WTC11 (cell line): ENCODE measurements around the gene CSKMT. TPM values are rescaled to one million over a fixed set of nuclear protein-coding genes. Genes with fewer than 3 reads are reported as not detected.

ENCODE experiments used
- ATAC-seq: fragments of 200-7000 bp; cut with Tn5 transposase; 2 replicates; pipeline ENCODE4 v1.10.0; 2021; ENCODE audit warnings: mild to moderate bottlenecking, moderate library complexity
- CTCF ChIA-PET: fragments of 300-600 bp; sonication (Branson Sonifier 250); formaldehyde crosslinking; loops from one replicate; lab custom pipeline; 2021; ENCODE audit warnings: antibody characterized with exemption; lab: Charles Lee
- POLR2A ChIA-PET: fragments of 350-600 bp; sonication (Branson Sonifier 250); formaldehyde crosslinking; loops from one replicate; lab custom pipeline; 2021; ENCODE audit warnings: antibody characterized with exemption; lab: Charles Lee
- DNase-seq: peaks from one replicate; pipeline ENCODE4 v3.0.0; 2021; ENCODE audit warnings: low spot score
- H3K27ac Mint-ChIP-seq: 2 replicates; pipeline ENCODE4 v1.8.0; 2021; ENCODE audit warnings: mixed read lengths
- H3K27me3 Mint-ChIP-seq: 2 replicates; pipeline ENCODE4 v1.8.0; 2021; ENCODE audit warnings: low read depth, mild to moderate bottlenecking, moderate library complexity, mixed read lengths
- H3K36me3 Mint-ChIP-seq: 2 replicates; pipeline ENCODE4 v1.8.0; 2021; ENCODE audit warnings: mixed read lengths
- H3K4me1 Mint-ChIP-seq: 2 replicates; pipeline ENCODE4 v1.8.0; 2022; ENCODE audit warnings: mixed read lengths
- H3K4me3 Mint-ChIP-seq: 2 replicates; pipeline ENCODE4 v1.8.0; 2021; ENCODE audit warnings: mild to moderate bottlenecking, moderate library complexity, mixed read lengths
- H3K9me3 Mint-ChIP-seq: 2 replicates; pipeline ENCODE4 v1.8.0; 2021; ENCODE audit warnings: mixed read lengths
- CREB1 ChIP-seq: sonication (generic); formaldehyde crosslinking; IDR thresholded peaks from 2 replicates; pipeline ENCODE4 v1.8.0; 2023; ENCODE audit warnings: mild to moderate bottlenecking, missing genetic modification reagents
- CTCF ChIP-seq: fragments of 200-600 bp; IDR thresholded peaks from 2 replicates; pipeline ENCODE4 v1.8.0; 2022; ENCODE audit warnings: antibody characterized with exemption
- ELF4 ChIP-seq: sonication (generic); formaldehyde crosslinking; IDR thresholded peaks from 2 replicates; pipeline ENCODE4 v1.8.1; 2022; ENCODE audit warnings: low read depth, mild to moderate bottlenecking, moderate library complexity, missing genetic modification reagents
- EMX1 ChIP-seq: fragments of 250-450 bp; sonication (Bioruptor Pico); IDR thresholded peaks from 2 replicates; pipeline ENCODE4 v1.8.0; 2021; ENCODE audit warnings: mild to moderate bottlenecking
- ERG ChIP-seq: fragments of 250-450 bp; sonication (Bioruptor Pico); IDR thresholded peaks from 2 replicates; pipeline ENCODE4 v1.8.0; 2021; ENCODE audit warnings: mild to moderate bottlenecking
- FOXK1 ChIP-seq: sonication (generic); formaldehyde crosslinking; IDR thresholded peaks from 2 replicates; pipeline ENCODE4 v1.8.0; 2022; ENCODE audit warnings: mild to moderate bottlenecking, moderate library complexity, missing genetic modification reagents
- FOXP4 ChIP-seq: sonication (generic); formaldehyde crosslinking; IDR thresholded peaks from 2 replicates; pipeline ENCODE4 v1.8.0; 2022; ENCODE audit warnings: mild to moderate bottlenecking, missing genetic modification reagents
- IRF1 ChIP-seq: sonication (generic); formaldehyde crosslinking; IDR thresholded peaks from 2 replicates; pipeline ENCODE4 v1.8.0; 2023; ENCODE audit warnings: missing genetic modification reagents
- MAX ChIP-seq: sonication (generic); formaldehyde crosslinking; IDR thresholded peaks from 2 replicates; pipeline ENCODE4 v1.8.0; 2022; ENCODE audit warnings: mild to moderate bottlenecking, missing genetic modification reagents
- MLX ChIP-seq: sonication (generic); formaldehyde crosslinking; IDR thresholded peaks from 2 replicates; pipeline ENCODE4 v1.8.1; 2023; ENCODE audit warnings: mild to moderate bottlenecking, missing genetic modification reagents, moderate library complexity
- MXD4 ChIP-seq: fragments of 250-450 bp; sonication (Bioruptor Pico); IDR thresholded peaks from 2 replicates; pipeline ENCODE4 v1.8.0; 2021; ENCODE audit warnings: mild to moderate bottlenecking, moderate library complexity, borderline replicate concordance
- NFE2L1 ChIP-seq: sonication (generic); formaldehyde crosslinking; IDR thresholded peaks from 2 replicates; pipeline ENCODE4 v1.8.1; 2023; ENCODE audit warnings: missing genetic modification reagents
- PREB ChIP-seq: sonication (generic); formaldehyde crosslinking; IDR thresholded peaks from 2 replicates; pipeline ENCODE4 v1.8.1; 2022; ENCODE audit warnings: mild to moderate bottlenecking, missing genetic modification reagents, moderate library complexity, borderline replicate concordance
- RELA ChIP-seq: sonication (generic); formaldehyde crosslinking; IDR thresholded peaks from 2 replicates; pipeline ENCODE4 v1.8.1; 2022; ENCODE audit warnings: missing genetic modification reagents, mild to moderate bottlenecking, borderline replicate concordance
- SMAD3 ChIP-seq: sonication (generic); formaldehyde crosslinking; IDR thresholded peaks from 2 replicates; pipeline ENCODE4 v1.8.0; 2022; ENCODE audit warnings: missing genetic modification reagents, mild to moderate bottlenecking, borderline replicate concordance
- SMAD4 ChIP-seq: sonication (generic); formaldehyde crosslinking; IDR thresholded peaks from 2 replicates; pipeline ENCODE4 v1.8.0; 2022; ENCODE audit warnings: mild to moderate bottlenecking, missing genetic modification reagents
- TEAD1 ChIP-seq: sonication (generic); formaldehyde crosslinking; IDR thresholded peaks from 2 replicates; pipeline ENCODE4 v1.8.0; 2022; ENCODE audit warnings: mild to moderate bottlenecking, missing genetic modification reagents
- TEAD4 ChIP-seq: sonication (generic); formaldehyde crosslinking; IDR thresholded peaks from 2 replicates; pipeline ENCODE4 v1.8.0; 2022; ENCODE audit warnings: mild to moderate bottlenecking, missing genetic modification reagents
- TP53 ChIP-seq: sonication (generic); formaldehyde crosslinking; IDR thresholded peaks from 2 replicates; pipeline ENCODE4 v1.8.1; 2023; ENCODE audit warnings: mild to moderate bottlenecking, missing genetic modification reagents
- USF2 ChIP-seq: sonication (generic); formaldehyde crosslinking; IDR thresholded peaks from 2 replicates; pipeline ENCODE4 v1.8.1; 2023; ENCODE audit warnings: mild to moderate bottlenecking, missing genetic modification reagents, moderate library complexity
- ZBTB43 ChIP-seq: sonication (generic); formaldehyde crosslinking; IDR thresholded peaks from 2 replicates; pipeline ENCODE4 v1.8.1; 2023; ENCODE audit warnings: mild to moderate bottlenecking, missing genetic modification reagents
- ZNF138 ChIP-seq: sonication (generic); formaldehyde crosslinking; conservative IDR thresholded peaks from 2 replicates; pipeline ENCODE4 v1.8.1; 2022; ENCODE audit warnings: mild to moderate bottlenecking, moderate library complexity, missing genetic modification reagents
- ZNF396 ChIP-seq: fragments of 250-450 bp; sonication (Bioruptor Pico); IDR thresholded peaks from 2 replicates; pipeline ENCODE4 v1.8.0; 2021; ENCODE audit warnings: mild to moderate bottlenecking, moderate library complexity, borderline replicate concordance
- ZNF423 ChIP-seq: fragments of 250-450 bp; sonication (Bioruptor Pico); IDR thresholded peaks from 2 replicates; pipeline ENCODE4 v2.1.2; 2022; ENCODE audit warnings: mild to moderate bottlenecking, moderate library complexity
- total RNA-seq: library from RNA; stranded (reverse); gene quantifications from 3 replicates; pipeline ENCODE4 v1.2.3, GENCODE V29; 2021

Gene CSKMT
- total RNA-seq, 1 experiment from 2014 or later: 75.6 TPM

- TF ChIP-seq MLX (CRISPR knock-in tag): no peak
- TF ChIP-seq IRF1 (CRISPR knock-in tag): no peak
- TF ChIP-seq ZNF396 (CRISPR knock-in tag): no peak
- TF ChIP-seq, all 79 proteins: peak for 0
Observed at GRCh38 chr11:62621027-62621566, 44.0 kb upstream of the CSKMT start (continued).

- ChIA-PET POLR2A (interaction anchor here (0.6 to 3.0 kb wide), 22 partner anchors 9 to 240 kb away, joined by 3 to 37 read pairs (median 6); partner anchors contain the start of genes BSCL2, C11orf98, CSKMT and EEF1G), CTCF (interaction anchor here (0.6 to 4.5 kb wide), 21 partner anchors 10 to 227 kb away, joined by 3 to 51 read pairs (median 4); partner anchors contain the start of genes BSCL2, C11orf98, EEF1G and EML3)
- Mint-ChIP-seq H3K9me3 (no peaks in the 10 kb centered on the region), H3K4me3 (peak within 1 kb of the TSS; percentile 97), H3K36me3 (peaks cover 19% of the 10 kb centered on the region), H3K27me3 (no peaks in the 10 kb centered on the region), H3K27ac (peak within 1 kb of the TSS; percentile 93), H3K4me1 (peaks cover 16% of the 10 kb centered on the region)
- ATAC-seq (peak; percentile 97), DNase-seq (peak; percentile 99)
- TF ChIP-seq EMX1 (CRISPR knock-in tag) (no peak), TEAD4 (CRISPR knock-in tag) (no peak), MAX (peak; percentile 97), ZNF423 (CRISPR knock-in tag) (0 out of 2 replicates have a peak, but pooled peaks have one; percentile 13), RELA (CRISPR knock-in tag) (no peak), TP53 (CRISPR knock-in tag) (no peak), ZBTB43 (CRISPR knock-in tag) (0 out of 2 replicates have a peak, but pooled peaks have one; percentile 47), ERG (0 out of 2 replicates have a peak, but pooled peaks have one; percentile 27), CREB1 (0 out of 2 replicates have a peak, but pooled peaks have one; percentile 57), USF2 (peak; percentile 83), MXD4 (CRISPR knock-in tag) (no peak), NFE2L1 (CRISPR knock-in tag) (peak; percentile 74; the same call in 1 of the 2 replicates), SMAD4 (no peak), SMAD3 (CRISPR knock-in tag) (peak; percentile 69; the same call in 1 of the 2 replicates), PREB (CRISPR knock-in tag) (no peak), ELF4 (no peak), FOXP4 (CRISPR knock-in tag) (peak; percentile 84), FOXK1 (CRISPR knock-in tag) (peak; percentile 84), ZNF138 (CRISPR knock-in tag) (no peak), TEAD1 (CRISPR knock-in tag) (peak; percentile 69; the same call in 1 of the 2 replicates), CTCF (no peak)
Observed at GRCh38 chr11:62621567-62622470, 43.3 kb upstream of the CSKMT start, which contains the start of gene B3GAT3. Gene B3GAT3, minus strand, starts transcription at chr11:62621986. Its CDS starts 39 bp downstream, at chr11:62621947.
